Thyroid gland (tissue), 4 donors: ENCODE results near the gene FBXO11.

Source experiments
- CTCF ChIP-seq, 6 experiments: fragments of 200-600 bp in 3 of 6; fragments of 450-650 bp in 3 of 6; sonication (generic) in 3 of 6; IDR thresholded peaks; one replicate each; pipeline ENCODE4 v1.5.1; 2016 to 2019; ENCODE audit warnings: antibody characterized with exemption in 6 of 6, mild to moderate bottlenecking in 2 of 6, inconsistent platforms in 1 of 6, moderate library complexity in 1 of 6
- POLR2A ChIP-seq, 2 donors: fragments of 450-650 bp; IDR thresholded peaks; one replicate each; pipeline ENCODE4 v1.6.1; 2017; ENCODE audit warnings: antibody characterized with exemption in 2 of 2, mild to moderate bottlenecking in 2 of 2, moderate library complexity in 1 of 2

- TF ChIP-seq CTCF (IDR thresholded peaks at IDR 0.05) (no peak), POLR2A (IDR thresholded peaks at IDR 0.05) (no peak)
Measured at GRCh38 chr2:47899915-47900816, 6.1 kb downstream of the FBXO11 start.
